GM12891 (cell line): ENCODE data around the gene RGS5.

Experiments
- PAX5 ChIP-seq: IDR thresholded peaks from 2 replicates; pipeline ENCODE4 v1.6.1; 2011; ENCODE audit warnings: low read length, moderate library complexity, mild to moderate bottlenecking; ENCODE audit not compliant: insufficient read depth, severe bottlenecking
- POLR2A ChIP-seq: IDR thresholded peaks from 2 replicates; pipeline ENCODE4 v1.6.1; 2011; ENCODE audit warnings: low read depth, low read length, control low read depth
- POLR2AphosphoS5 ChIP-seq: IDR thresholded peaks from 2 replicates; pipeline ENCODE4 v1.6.1; 2011; ENCODE audit warnings: low read depth, low read length, control low read depth
- SPI1 ChIP-seq: IDR thresholded peaks from 2 replicates; pipeline ENCODE4 v1.6.1; 2011; ENCODE audit warnings: low read depth, low read length, control low read depth
- TAF1 ChIP-seq: IDR thresholded peaks from 2 replicates; pipeline ENCODE4 v1.6.1; 2011; ENCODE audit warnings: low read depth, low read length, control low read depth

GRCh38 chr1:163106364-163106987 is 96.2 kb downstream of the RGS5 start:
- TF ChIP-seq SPI1: no peak
- TF ChIP-seq TAF1: no peak
- no peak for TF ChIP-seq POLR2A
- TF ChIP-seq POLR2AphosphoS5: no peak
- TF ChIP-seq PAX5: no peak
